K562 (cell line): Measurements from ENCODE around the gene MME. TPM values are rescaled to one million over a fixed set of nuclear protein-coding genes. Genes with fewer than 3 reads are reported as not detected.

ENCODE experiments used
- ATAC-seq: fragments of 200-7000 bp; cut with Tn5 transposase; 3 replicates; pipeline ENCODE4 v1.9.1; 2020; ENCODE audit warnings: moderate library complexity
- BruUV-seq: library from RNA; stranded (reverse); fragments of 400-500 nt; replicated peaks from 2 replicates; lab custom pipeline; 2021; lab: Mats Ljungman, UMichigan
- CTCF ChIA-PET: fragments of 300-600 bp; formaldehyde crosslinking; extraction: SDS; loops from one replicate; lab custom pipeline; 2021; ENCODE audit warnings: low intra/inter-chr PET ratio; lab: Yijun Ruan, JAX
- POLR2A ChIA-PET: fragments of 300-600, 350-650 bp; sonication (Branson Sonifier 250); formaldehyde crosslinking; extraction: SDS; loops from one replicate; lab custom pipeline; 2021; ENCODE audit warnings: antibody characterized with exemption, inconsistent platforms; lab: Yijun Ruan, JAX
- DNase-seq, 4 experiments: peaks; one replicate each; pipeline versions ENCODE4 v3.0.0 to v3.0.0-alpha.2; 2011 to 2018; ENCODE audit warnings: low spot score in 3 of 4, mixed read lengths in 3 of 4; ENCODE audit errors: extremely low read depth in 1 of 4
- FAIRE-seq: peaks from 2 replicates; lab custom pipeline; 2011; peaks lifted over from hg19 to GRCh38; lab: Jason Lieb, UNC
- H2AFZ ChIP-seq: 2 replicates; pipeline ENCODE4 v1.6.0; 2011; ENCODE audit warnings: low read depth, low read length, control low read depth, inconsistent platforms
- H3K27ac ChIP-seq: fragments of 200-600 bp; 3 replicates; pipeline ENCODE4 v1.8.0; 2011; ENCODE audit warnings: low read depth, mild to moderate bottlenecking, control low read depth, inconsistent platforms, low read length, moderate library complexity, mixed read lengths; ENCODE audit errors: extremely low read depth
- H3K27me3 ChIP-seq, 2 experiments: fragments of 300-600 bp in 1 of 2; 2 replicates in 1 of 2; 3 replicates in 1 of 2; pipeline versions ENCODE4 v1.6.0 to v1.8.0; 2011; ENCODE audit warnings: inconsistent platforms in 2 of 2, low read length in 2 of 2, mild to moderate bottlenecking in 1 of 2, mixed read lengths in 1 of 2, moderate library complexity in 1 of 2; ENCODE audit not compliant: control insufficient read depth in 2 of 2, insufficient read depth in 2 of 2
- H3K36me3 ChIP-seq: fragments of 300-600 bp; 3 replicates; pipeline ENCODE4 v1.8.0; 2011; ENCODE audit warnings: mild to moderate bottlenecking, low read length, inconsistent platforms; ENCODE audit not compliant: control insufficient read depth, insufficient read depth
- H3K4me1 ChIP-seq, 2 experiments: fragments of 200-600 bp in 1 of 2; replicated peaks in 1 of 2; 2 replicates in 1 of 2; 3 replicates in 1 of 2; pipeline versions ENCODE4 v1.5.1 to v1.8.0; 2011; ENCODE audit warnings: inconsistent platforms in 2 of 2, low read length in 2 of 2, mild to moderate bottlenecking in 1 of 2, mixed read lengths in 1 of 2, moderate library complexity in 1 of 2; ENCODE audit not compliant: control insufficient read depth in 2 of 2, insufficient read depth in 2 of 2
- H3K4me2 ChIP-seq: 2 replicates; pipeline ENCODE4 v1.6.1; 2011; ENCODE audit warnings: low read length, control low read depth, inconsistent platforms, mixed read lengths; ENCODE audit not compliant: insufficient read depth
- H3K4me3 ChIP-seq: fragments of 200-600 bp; sonication (generic), shearing (Covaris generic); 2 replicates; pipeline ENCODE4 v1.5.1; 2016; ENCODE audit warnings: control low read depth, inconsistent platforms
- H3K79me2 ChIP-seq: fragments of 200-600 bp; 3 replicates; pipeline ENCODE4 v1.8.0; 2011; ENCODE audit warnings: low read length, inconsistent platforms; ENCODE audit not compliant: control insufficient read depth, insufficient read depth
- H3K9ac ChIP-seq, 2 experiments: 2 replicates each; pipeline versions ENCODE4 v1.6.0 to v1.6.1; 2011; ENCODE audit warnings: low read depth in 2 of 2, low read length in 2 of 2, control low read depth in 1 of 2, inconsistent platforms in 1 of 2, mild to moderate bottlenecking in 1 of 2, mixed read lengths in 1 of 2; ENCODE audit not compliant: insufficient read depth in 1 of 2
- H3K9me1 ChIP-seq: one replicate; pipeline ENCODE4 v1.6.0; 2011; ENCODE audit warnings: inconsistent platforms, mild to moderate bottlenecking, low read length, moderate library complexity; ENCODE audit not compliant: control insufficient read depth, insufficient read depth
- H3K9me3 ChIP-seq: replicated peaks from 2 replicates; pipeline ENCODE4 v1.5.1; 2011; ENCODE audit warnings: low read depth, low read length, inconsistent platforms; ENCODE audit not compliant: control insufficient read depth, insufficient read depth
- H4K20me1 ChIP-seq: replicated peaks from 2 replicates; pipeline ENCODE4 v1.6.1; 2011; ENCODE audit warnings: low read length, inconsistent platforms, mixed read lengths; ENCODE audit not compliant: control insufficient read depth, insufficient read depth
- BRF1 ChIP-seq: IDR thresholded peaks from 3 replicates; pipeline ENCODE4 v1.6.1; 2011; ENCODE audit warnings: borderline replicate concordance, mild to moderate bottlenecking; ENCODE audit not compliant: insufficient read length; ENCODE audit errors: extremely low read depth
- CBX1 ChIP-seq: sonication (generic); IDR thresholded peaks from 2 replicates; pipeline ENCODE4 v1.6.1; 2016; ENCODE audit warnings: antibody characterized with exemption, low read depth, mild to moderate bottlenecking
- CSDE1 ChIP-seq, 2 experiments: fragments of 450-650 bp; IDR thresholded peaks; 2 replicates each; pipeline ENCODE4 v1.6.1; 2016; ENCODE audit warnings: mild to moderate bottlenecking in 1 of 2
- HDAC2 ChIP-seq: fragments of 450-650 bp; IDR thresholded peaks from 2 replicates; pipeline ENCODE4 v1.6.1; 2016; ENCODE audit warnings: mild to moderate bottlenecking
- L3MBTL2 ChIP-seq: fragments of 450-650 bp; IDR thresholded peaks from 2 replicates; pipeline ENCODE4 v1.6.1; 2016; ENCODE audit warnings: mild to moderate bottlenecking, moderate library complexity
- MBD2 ChIP-seq: sonication (generic); IDR thresholded peaks from 2 replicates; pipeline ENCODE4 v1.6.1; 2016; ENCODE audit warnings: low read depth, borderline replicate concordance
- MED1 ChIP-seq: sonication (generic); formaldehyde crosslinking; IDR thresholded peaks from 2 replicates; pipeline ENCODE4 v1.8.1; 2023; ENCODE audit warnings: missing genetic modification reagents, borderline replicate concordance
- NFRKB ChIP-seq: fragments of 450-650 bp; IDR thresholded peaks from 2 replicates; pipeline ENCODE4 v1.6.1; 2016; ENCODE audit warnings: low read depth
- PCBP1 ChIP-seq: fragments of 200-400 bp; formaldehyde crosslinking; IDR thresholded peaks from 2 replicates; pipeline ENCODE4 v1.6.1; 2018; ENCODE audit warnings: mild to moderate bottlenecking, low read depth, low read length; ENCODE audit not compliant: poor library complexity, severe bottlenecking
- POLR2A ChIP-seq: fragments of 450-650 bp; conservative IDR thresholded peaks from 2 replicates; pipeline ENCODE4 v1.6.1; 2016
- RFX5 ChIP-seq: IDR thresholded peaks from 2 replicates; pipeline ENCODE4 v1.6.1; 2011; ENCODE audit warnings: low read depth, mild to moderate bottlenecking, improper control_type of control experiment, low read length
- SMARCC2 ChIP-seq: fragments of 450-650 bp; IDR thresholded peaks from 2 replicates; pipeline ENCODE4 v1.6.1; 2017; ENCODE audit warnings: antibody characterized with exemption, moderate library complexity, mild to moderate bottlenecking, low read depth
- TFAM ChIP-seq: fragments of 250-450 bp; sonication (Bioruptor Pico); conservative IDR thresholded peaks from 2 replicates; pipeline ENCODE4 v1.5.0; 2021; ENCODE audit warnings: mild to moderate bottlenecking, moderate library complexity
- ZNF224 ChIP-seq: sonication (generic); formaldehyde crosslinking; IDR thresholded peaks from 2 replicates; pipeline ENCODE4 v1.8.0; 2022; ENCODE audit warnings: mild to moderate bottlenecking, missing genetic modification reagents
- ZNF347 ChIP-seq: fragments of 450-650 bp; formaldehyde crosslinking; IDR thresholded peaks from 2 replicates; pipeline ENCODE4 v1.4.0; 2020; ENCODE audit warnings: low read depth, mild to moderate bottlenecking, moderate library complexity
- ZNF668 ChIP-seq: fragments of 250-450 bp; sonication (Bioruptor Pico); IDR thresholded peaks from 2 replicates; pipeline ENCODE4 v1.8.0; 2022; ENCODE audit warnings: mild to moderate bottlenecking, inconsistent platforms
- WGBS: fragments of 100-300 bp; shearing (Covaris generic); methylation state at CpG from one replicate; pipeline ENCODE4 v1.1.6; 2016; ENCODE audit warnings: low coverage, mixed read lengths; ENCODE audit not compliant: insufficient coverage; ENCODE audit errors: missing lambda C conversion rate; 5-methylcytosine and 5-hydroxymethylcytosine counted together
- in situ Hi-C: fragments of 300-500 bp; cut with MboI; formaldehyde crosslinking; loops from 4 replicates; pipeline ENCODE4 v1.15.0; 2018; ENCODE audit warnings: inconsistent platforms, mixed read lengths
- intact Hi-C: fragments of 100-400 bp; cut with micrococcal nuclease; formaldehyde crosslinking; loops from 2 replicates; pipeline ENCODE4 v1.14.2; 2022
- polyA plus RNA-seq, 8 experiments: library from polyadenylated mRNA; depleted of rRNA in 4 of 8; stranded (reverse) in 5 of 8; unstranded in 3 of 8; fragments of >200 nt; fragmentation: Nextera tagmentation in 2 of 8; fragmentation: Illumina TruSeq in 1 of 8; extraction: Ambion mirVana in 2 of 8; extraction: Trizol in 1 of 8; gene quantifications; 2 replicates each; pipeline versions ENCODE4 v1.2.1 to v1.2.3, GENCODE V29; 2011 to 2014; ENCODE audit warnings: inconsistent platforms in 1 of 8, missing spikeins in 1 of 8
- total RNA-seq, 7 experiments: library from RNA; depleted of rRNA in 6 of 7; stranded (reverse); fragments of >200 nt in 6 of 7; fragmentation: Illumina TruSeq in 2 of 7; extraction: Trizol in 2 of 7; gene quantifications; 2 replicates each; pipeline versions ENCODE4 v1.2.1 to v1.2.3, GENCODE V29; 2011 to 2021; ENCODE audit warnings: low replicate concordance in 1 of 7
- TF ChIP-seq, protein P1 (sequence below): IDR thresholded peaks from 2 replicates; pipeline ENCODE4 v1.6.1; 2014; ENCODE audit warnings: antibody characterized with exemption
- TF ChIP-seq, protein P2 (sequence below): fragments of 450-650 bp; IDR thresholded peaks from 2 replicates; pipeline ENCODE4 v1.6.1; 2016; ENCODE audit warnings: mild to moderate bottlenecking
- TF ChIP-seq, protein P3 (sequence below): sonication (generic); formaldehyde crosslinking; IDR thresholded peaks from 2 replicates; pipeline ENCODE4 v1.8.0; 2022; ENCODE audit warnings: mild to moderate bottlenecking, low read depth, missing genetic modification reagents

MME gene
- total and polyA plus RNA-seq, 9 of the 15 experiments (the other 6 are each of a cell fraction or from before 2014, with no cell fraction given): 0.80 to 8.6 (median 2.5) TPM

DNA sequence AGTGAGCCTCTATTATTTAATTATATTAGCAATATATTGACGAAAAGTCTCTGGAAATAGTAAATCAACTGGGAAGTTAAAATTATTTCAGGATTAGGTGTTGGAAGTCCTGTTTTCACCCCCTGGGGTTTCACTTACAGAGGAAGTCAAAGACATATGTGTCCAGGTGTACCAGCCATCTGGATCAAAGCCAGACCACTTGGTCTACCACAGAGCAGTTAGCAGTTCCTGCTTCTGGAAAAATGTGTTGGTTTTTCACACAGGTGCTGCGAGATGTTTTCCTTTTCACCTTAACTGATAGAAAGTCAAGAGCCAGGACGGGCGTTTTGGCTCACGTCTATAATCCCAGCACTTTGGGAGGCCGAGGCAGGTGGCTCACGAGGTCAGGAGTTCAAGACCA is 13.1 kb downstream of the MME start (continued):
- TF ChIP-seq NFRKB: no peak
- TF ChIP-seq ZNF668 (CRISPR knock-in tag): no peak
- no peak for TF ChIP-seq L3MBTL2
- no peak for TF ChIP-seq SMARCC2
- TF ChIP-seq TFAM (CRISPR knock-in tag): no peak
- TF ChIP-seq, all 486 proteins: peak for 0

DNA sequence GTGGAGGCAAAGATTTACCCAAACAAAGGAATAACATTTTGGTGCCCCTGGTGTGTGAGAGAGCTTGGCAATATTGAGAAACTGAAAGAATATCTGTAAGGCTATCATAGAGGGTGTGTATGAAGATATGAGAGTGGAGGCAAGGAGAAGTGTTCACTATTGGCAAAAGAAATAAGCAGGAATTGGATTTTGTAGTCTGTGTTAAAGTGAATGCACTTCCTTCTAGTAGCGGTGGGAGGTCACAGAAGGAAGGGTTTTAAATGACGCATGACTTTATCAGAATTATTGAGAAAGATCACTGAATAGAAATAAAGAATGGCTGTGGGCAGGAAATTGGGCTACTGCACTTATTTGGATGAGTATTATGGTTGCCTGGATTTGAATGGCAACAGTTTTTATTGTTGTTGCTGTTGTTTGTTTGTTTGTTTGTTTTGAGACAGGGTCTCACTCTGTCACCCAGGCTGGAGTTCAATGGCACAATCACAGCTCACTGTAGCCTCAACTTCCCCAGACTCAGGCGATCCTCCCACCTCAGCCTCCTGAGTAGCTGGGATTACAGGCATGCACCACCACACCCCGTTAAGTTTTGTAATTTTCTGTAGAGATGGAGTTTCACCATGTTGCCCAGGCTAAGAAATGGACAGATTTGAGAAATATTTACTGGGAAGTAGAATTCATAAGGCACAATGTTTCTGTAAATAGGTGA is 16.3 kb downstream of the MME start:
- Histone ChIP-seq H3K9me3 (no peaks in the 10 kb centered on the region), H3K4me1 (no peaks in the 10 kb centered on the region), H3K27ac (no peak overlapping the region), H3K36me3 (no peaks in the 10 kb centered on the region), H3K9me1 (no peaks in the 10 kb centered on the region), H4K20me1 (no peaks in the 10 kb centered on the region), H3K4me2 (no peak overlapping the region), H3K79me2 (no peaks in the 10 kb centered on the region), H3K9ac (no peak overlapping the region), H3K27me3 (no peaks in the 10 kb centered on the region), H2AFZ (no peak overlapping the region), H3K4me3 (no peak overlapping the region)
- ATAC-seq (no peak), FAIRE-seq (no peak), DNase-seq (no peak)
- ChIA-PET CTCF (no interaction called here), POLR2A (no interaction called here)
- 21% methylated on average over 4 of the region's 4 CpGs for WGBS
- no TSS peak for BruUV-seq
- in situ Hi-C loops (no loop called here), intact Hi-C loops (no loop called here)
- TF ChIP-seq MBD2 (no peak), POLR2A (no peak), CSDE1 (IDR thresholded peaks at IDR 0.05) (no peak), CBX1 (no peak), ZNF224 (CRISPR knock-in tag) (no peak), RFX5 (no peak), HDAC2 (no peak), ZNF347 (no peak), MED1 (CRISPR knock-in tag) (no peak), BRF1 (no peak), PCBP1 (no peak)
- TF ChIP-seq, protein P1, sequence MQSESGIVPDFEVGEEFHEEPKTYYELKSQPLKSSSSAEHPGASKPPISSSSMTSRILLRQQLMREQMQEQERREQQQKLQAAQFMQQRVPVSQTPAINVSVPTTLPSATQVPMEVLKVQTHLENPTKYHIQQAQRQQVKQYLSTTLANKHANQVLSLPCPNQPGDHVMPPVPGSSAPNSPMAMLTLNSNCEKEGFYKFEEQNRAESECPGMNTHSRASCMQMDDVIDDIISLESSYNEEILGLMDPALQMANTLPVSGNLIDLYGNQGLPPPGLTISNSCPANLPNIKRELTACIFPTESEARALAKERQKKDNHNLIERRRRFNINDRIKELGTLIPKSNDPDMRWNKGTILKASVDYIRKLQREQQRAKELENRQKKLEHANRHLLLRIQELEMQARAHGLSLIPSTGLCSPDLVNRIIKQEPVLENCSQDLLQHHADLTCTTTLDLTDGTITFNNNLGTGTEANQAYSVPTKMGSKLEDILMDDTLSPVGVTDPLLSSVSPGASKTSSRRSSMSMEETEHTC: no peak
- TF ChIP-seq, protein P2, sequence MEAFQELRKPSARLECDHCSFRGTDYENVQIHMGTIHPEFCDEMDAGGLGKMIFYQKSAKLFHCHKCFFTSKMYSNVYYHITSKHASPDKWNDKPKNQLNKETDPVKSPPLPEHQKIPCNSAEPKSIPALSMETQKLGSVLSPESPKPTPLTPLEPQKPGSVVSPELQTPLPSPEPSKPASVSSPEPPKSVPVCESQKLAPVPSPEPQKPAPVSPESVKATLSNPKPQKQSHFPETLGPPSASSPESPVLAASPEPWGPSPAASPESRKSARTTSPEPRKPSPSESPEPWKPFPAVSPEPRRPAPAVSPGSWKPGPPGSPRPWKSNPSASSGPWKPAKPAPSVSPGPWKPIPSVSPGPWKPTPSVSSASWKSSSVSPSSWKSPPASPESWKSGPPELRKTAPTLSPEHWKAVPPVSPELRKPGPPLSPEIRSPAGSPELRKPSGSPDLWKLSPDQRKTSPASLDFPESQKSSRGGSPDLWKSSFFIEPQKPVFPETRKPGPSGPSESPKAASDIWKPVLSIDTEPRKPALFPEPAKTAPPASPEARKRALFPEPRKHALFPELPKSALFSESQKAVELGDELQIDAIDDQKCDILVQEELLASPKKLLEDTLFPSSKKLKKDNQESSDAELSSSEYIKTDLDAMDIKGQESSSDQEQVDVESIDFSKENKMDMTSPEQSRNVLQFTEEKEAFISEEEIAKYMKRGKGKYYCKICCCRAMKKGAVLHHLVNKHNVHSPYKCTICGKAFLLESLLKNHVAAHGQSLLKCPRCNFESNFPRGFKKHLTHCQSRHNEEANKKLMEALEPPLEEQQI: no peak
- TF ChIP-seq, protein P3, sequence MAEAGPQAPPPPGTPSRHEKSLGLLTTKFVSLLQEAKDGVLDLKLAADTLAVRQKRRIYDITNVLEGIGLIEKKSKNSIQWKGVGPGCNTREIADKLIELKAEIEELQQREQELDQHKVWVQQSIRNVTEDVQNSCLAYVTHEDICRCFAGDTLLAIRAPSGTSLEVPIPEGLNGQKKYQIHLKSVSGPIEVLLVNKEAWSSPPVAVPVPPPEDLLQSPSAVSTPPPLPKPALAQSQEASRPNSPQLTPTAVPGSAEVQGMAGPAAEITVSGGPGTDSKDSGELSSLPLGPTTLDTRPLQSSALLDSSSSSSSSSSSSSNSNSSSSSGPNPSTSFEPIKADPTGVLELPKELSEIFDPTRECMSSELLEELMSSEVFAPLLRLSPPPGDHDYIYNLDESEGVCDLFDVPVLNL (CRISPR knock-in tag): no peak
